ENCODE data around the gene TDRD12. TPM values are rescaled to one million over a fixed set of nuclear protein-coding genes. Genes with fewer than 3 reads are reported as not detected.

Gene TDRD12
- total RNA-seq, 1 experiment from 2014 or later, result 1.3 TPM

DNA sequence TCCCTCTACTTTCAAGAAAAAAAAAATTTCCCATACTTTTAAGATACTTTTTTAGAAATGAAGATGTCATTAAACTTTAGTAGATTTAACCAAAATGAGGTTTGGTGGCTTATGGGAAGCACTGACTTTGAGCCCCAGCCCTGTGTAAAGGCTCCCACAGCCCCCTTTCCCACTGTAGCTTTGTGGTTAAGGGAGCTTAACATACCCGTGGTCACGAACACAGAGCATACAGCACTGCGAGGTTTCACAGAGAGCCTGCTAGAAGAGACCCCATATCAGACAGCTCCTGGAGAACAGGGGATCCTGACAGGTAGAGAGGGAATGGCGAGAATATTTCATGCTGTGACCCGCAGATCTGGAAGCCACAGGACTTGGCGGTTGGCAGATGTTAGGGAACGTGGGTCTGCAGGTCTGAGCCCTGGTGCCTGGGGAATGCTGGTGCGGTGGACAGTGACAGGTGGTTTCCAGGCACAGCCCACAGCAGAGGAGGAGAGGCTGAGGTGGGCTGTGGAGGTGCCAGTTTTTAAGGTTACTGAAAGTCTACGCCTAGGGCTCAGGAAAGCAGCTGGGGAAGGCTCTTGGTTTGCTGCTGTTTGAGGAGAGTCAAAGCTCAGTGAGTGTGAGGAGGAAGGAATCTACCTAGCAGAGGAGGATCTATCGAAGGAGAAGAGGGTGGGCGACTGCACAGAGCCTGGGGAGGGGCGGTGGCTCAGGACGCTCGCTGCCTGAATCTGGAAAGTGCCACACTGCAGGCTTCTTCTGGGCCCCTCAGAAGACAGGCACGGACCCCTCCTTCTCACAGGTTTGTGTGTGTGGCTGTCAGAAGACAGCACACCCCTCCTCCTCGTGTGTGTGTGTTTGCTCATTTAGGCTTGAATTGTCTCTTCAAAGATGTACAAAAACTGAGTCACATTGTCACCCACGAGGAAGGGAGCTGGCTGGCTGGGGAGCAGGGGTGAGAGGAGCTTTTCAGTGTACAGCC, 100.1 kb downstream of the TDRD12 start:
- 0 out of 2 replicates have a peak overlapping the region, but pooled peaks have one; percentile 26 for H3K27ac Mint-ChIP-seq
- H3K27me3 Mint-ChIP-seq (ENCODE audit: low read depth), result no peaks in the 10 kb centered on the region; the same call in 1 of the 2 replicates
- no peak for ATAC-seq
- DNase-seq (ENCODE audit: low spot score), result no peak
- peaks cover 47% of the 10 kb centered on the region for H3K4me1 Mint-ChIP-seq
- TF ChIP-seq ZBTB21 (CRISPR knock-in tag; IDR thresholded peaks at IDR 0.05; ENCODE audit: borderline replicate concordance) (no peak), TP53 (CRISPR knock-in tag; IDR thresholded peaks at IDR 0.05) (no peak)
- TF ChIP-seq, protein P1, sequence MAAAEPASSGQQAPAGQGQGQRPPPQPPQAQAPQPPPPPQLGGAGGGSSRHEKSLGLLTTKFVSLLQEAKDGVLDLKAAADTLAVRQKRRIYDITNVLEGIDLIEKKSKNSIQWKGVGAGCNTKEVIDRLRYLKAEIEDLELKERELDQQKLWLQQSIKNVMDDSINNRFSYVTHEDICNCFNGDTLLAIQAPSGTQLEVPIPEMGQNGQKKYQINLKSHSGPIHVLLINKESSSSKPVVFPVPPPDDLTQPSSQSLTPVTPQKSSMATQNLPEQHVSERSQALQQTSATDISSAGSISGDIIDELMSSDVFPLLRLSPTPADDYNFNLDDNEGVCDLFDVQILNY (CRISPR knock-in tag; IDR thresholded peaks at IDR 0.05), result no peak
- no peaks in the 10 kb centered on the region for H3K9me3 Mint-ChIP-seq
- no peaks in the 10 kb centered on the region for H3K36me3 Mint-ChIP-seq
- H3K4me3 Mint-ChIP-seq, result no peak overlapping the region
- CTCF ChIA-PET, result interaction anchor here (1.3 kb wide), 1 partner anchor 32 kb away, joined by 3 read pairs; no protein-coding TSS in a partner anchor
- POLR2A ChIA-PET, result no interaction called here

DNA sequence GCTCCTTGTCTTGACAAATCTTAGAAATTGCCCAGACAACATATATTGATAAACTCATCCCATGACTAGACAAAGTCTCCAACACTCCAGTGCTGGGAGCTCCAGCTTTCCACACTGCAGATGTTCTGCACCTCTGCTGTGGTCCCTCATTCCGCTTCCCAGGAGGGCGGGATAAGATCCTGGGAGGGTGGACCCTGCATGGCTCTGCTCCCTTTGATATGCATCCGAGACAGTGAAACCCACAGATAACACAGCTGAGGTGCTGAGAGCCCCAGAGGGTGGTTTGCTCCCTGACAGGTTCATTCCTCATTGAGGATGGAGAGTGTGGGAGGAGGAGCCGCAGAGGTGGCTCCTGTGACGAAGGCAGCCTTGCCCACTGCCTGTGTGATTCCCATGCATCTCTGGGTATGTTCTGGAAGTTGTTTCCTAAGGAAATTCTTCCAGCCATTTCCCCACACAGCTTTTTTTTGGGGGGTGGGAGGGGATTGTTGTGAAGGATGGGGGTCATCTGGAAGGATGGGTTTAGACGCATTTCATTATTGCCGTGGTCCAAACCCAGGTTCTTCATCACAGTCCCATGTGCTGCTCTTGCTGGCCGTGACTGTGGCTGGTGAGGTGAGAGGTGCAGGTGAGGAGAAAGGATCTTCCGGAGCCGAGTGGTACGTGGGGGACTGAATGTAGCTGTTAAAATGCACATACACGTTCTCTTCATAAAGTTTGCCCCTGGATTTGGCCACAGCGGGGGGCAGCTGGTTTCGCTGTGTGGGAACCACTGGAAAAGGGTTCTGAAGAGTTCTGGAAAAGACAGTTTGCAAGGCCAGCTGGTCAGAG, 103.6 kb downstream of the TDRD12 start:
- no peaks in the 10 kb centered on the region for H3K27me3 Mint-ChIP-seq (ENCODE audit: low read depth)
- H3K9me3 Mint-ChIP-seq, result no peaks in the 10 kb centered on the region
- ChIA-PET POLR2A (no interaction called here), CTCF (no interaction called here)
- DNase-seq (ENCODE audit: low spot score) (no peak), ATAC-seq (no peak)
- H3K36me3 Mint-ChIP-seq, result no peaks in the 10 kb centered on the region
- no peak for TF ChIP-seq ZNF219 (CRISPR knock-in tag; IDR thresholded peaks at IDR 0.05; ENCODE audit: borderline replicate concordance)
- TF ChIP-seq, protein P2, sequence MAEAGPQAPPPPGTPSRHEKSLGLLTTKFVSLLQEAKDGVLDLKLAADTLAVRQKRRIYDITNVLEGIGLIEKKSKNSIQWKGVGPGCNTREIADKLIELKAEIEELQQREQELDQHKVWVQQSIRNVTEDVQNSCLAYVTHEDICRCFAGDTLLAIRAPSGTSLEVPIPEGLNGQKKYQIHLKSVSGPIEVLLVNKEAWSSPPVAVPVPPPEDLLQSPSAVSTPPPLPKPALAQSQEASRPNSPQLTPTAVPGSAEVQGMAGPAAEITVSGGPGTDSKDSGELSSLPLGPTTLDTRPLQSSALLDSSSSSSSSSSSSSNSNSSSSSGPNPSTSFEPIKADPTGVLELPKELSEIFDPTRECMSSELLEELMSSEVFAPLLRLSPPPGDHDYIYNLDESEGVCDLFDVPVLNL (CRISPR knock-in tag; IDR thresholded peaks at IDR 0.05; ENCODE audit: borderline replicate concordance, low read depth), result no peak
- TF ChIP-seq FOXK1 (CRISPR knock-in tag; IDR thresholded peaks at IDR 0.05), result no peak
- no peak for TF ChIP-seq PRDM15 (CRISPR knock-in tag; IDR thresholded peaks at IDR 0.05)
- no peak for TF ChIP-seq SMAD3 (CRISPR knock-in tag; IDR thresholded peaks at IDR 0.05; ENCODE audit: borderline replicate concordance)
- TF ChIP-seq, protein P3, sequence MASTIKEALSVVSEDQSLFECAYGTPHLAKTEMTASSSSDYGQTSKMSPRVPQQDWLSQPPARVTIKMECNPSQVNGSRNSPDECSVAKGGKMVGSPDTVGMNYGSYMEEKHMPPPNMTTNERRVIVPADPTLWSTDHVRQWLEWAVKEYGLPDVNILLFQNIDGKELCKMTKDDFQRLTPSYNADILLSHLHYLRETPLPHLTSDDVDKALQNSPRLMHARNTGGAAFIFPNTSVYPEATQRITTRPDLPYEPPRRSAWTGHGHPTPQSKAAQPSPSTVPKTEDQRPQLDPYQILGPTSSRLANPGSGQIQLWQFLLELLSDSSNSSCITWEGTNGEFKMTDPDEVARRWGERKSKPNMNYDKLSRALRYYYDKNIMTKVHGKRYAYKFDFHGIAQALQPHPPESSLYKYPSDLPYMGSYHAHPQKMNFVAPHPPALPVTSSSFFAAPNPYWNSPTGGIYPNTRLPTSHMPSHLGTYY (CRISPR knock-in tag; IDR thresholded peaks at IDR 0.05), result no peak
- no peak for TF ChIP-seq ZNF121 (CRISPR knock-in tag; IDR thresholded peaks at IDR 0.05)
- no peak for TF ChIP-seq MXD4 (CRISPR knock-in tag; IDR thresholded peaks at IDR 0.05; ENCODE audit: borderline replicate concordance)
- no peak for TF ChIP-seq ESRRA (CRISPR knock-in tag; IDR thresholded peaks at IDR 0.05; ENCODE audit: borderline replicate concordance)
- TF ChIP-seq, protein P4, sequence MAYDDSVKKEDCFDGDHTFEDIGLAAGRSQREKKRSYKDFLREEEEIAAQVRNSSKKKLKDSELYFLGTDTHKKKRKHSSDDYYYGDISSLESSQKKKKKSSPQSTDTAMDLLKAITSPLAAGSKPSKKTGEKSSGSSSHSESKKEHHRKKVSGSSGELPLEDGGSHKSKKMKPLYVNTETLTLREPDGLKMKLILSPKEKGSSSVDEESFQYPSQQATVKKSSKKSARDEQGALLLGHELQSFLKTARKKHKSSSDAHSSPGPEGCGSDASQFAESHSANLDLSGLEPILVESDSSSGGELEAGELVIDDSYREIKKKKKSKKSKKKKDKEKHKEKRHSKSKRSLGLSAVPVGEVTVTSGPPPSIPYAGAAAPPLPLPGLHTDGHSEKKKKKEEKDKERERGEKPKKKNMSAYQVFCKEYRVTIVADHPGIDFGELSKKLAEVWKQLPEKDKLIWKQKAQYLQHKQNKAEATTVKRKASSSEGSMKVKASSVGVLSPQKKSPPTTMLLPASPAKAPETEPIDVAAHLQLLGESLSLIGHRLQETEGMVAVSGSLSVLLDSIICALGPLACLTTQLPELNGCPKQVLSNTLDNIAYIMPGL (CRISPR knock-in tag; IDR thresholded peaks at IDR 0.05), result no peak
- no peak for TF ChIP-seq RORB (CRISPR knock-in tag; IDR thresholded peaks at IDR 0.05)
- no peak for TF ChIP-seq MYBL2 (CRISPR knock-in tag; IDR thresholded peaks at IDR 0.05)
- TF ChIP-seq CREM (CRISPR knock-in tag; IDR thresholded peaks at IDR 0.05), result no peak
- no peak for TF ChIP-seq MAX (CRISPR knock-in tag; IDR thresholded peaks at IDR 0.05)
- no peak for TF ChIP-seq AFF4 (CRISPR knock-in tag; IDR thresholded peaks at IDR 0.05; ENCODE audit: borderline replicate concordance)
- H3K4me3 Mint-ChIP-seq, result no peak overlapping the region
- no peak overlapping the region for H3K27ac Mint-ChIP-seq
- H3K4me1 Mint-ChIP-seq, result peaks cover 28% of the 10 kb centered on the region
